GM18502 (cell line): ENCODE results near the gene GNB3.
A peak's percentile ranks its signal among the peaks of the same experiment; 100 is the strongest.
"Not testable (repeated sequence)": the region's sequence is repeated elsewhere in the genome, so short reads cannot be mapped to it uniquely, and the experiment has no call there.

Experiments
- ATAC-seq: cut with Tn5 transposase; IDR thresholded peaks from one replicate; pipeline ENCODE4 v1.9.1; 2021; ENCODE audit warnings: mild to moderate bottlenecking; ENCODE audit not compliant: unreplicated experiment, poor library complexity

The GNB3 gene

GRCh38 chr12:6855322-6855721 lies 14.6 kb downstream of the GNB3 start:
- no peak for ATAC-seq

- ATAC-seq: no peak
Observed at GRCh38 chr12:6858799-6859198, 18.1 kb downstream of the GNB3 start.

- no peak for ATAC-seq
Observed at GRCh38 chr12:6860116-6860515, 19.4 kb downstream of the GNB3 start.

- ATAC-seq: no peak
Observed at GRCh38 chr12:6860942-6861341, 20.2 kb downstream of the GNB3 start.

DNA sequence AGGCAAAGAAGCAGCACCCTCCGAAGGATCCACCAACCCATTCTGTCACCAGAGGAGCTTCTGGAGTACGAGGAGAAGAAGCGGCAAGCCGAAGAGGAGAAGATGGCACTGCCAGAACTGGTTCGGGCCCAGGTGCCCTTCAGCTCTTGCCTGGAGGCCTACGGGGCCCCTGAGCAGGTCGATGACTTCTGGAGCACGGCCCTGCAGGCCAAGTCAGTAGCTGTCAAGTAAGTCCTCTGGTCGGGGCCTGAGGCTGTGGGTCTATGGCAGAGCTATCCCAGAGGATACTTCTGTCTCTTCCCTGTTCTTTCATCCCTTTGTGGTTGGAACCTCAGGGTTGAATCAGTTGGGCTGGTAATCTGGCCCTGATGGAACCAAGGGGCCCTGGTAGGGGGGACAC lies 20.7 kb downstream of the GNB3 start:
- ATAC-seq: no peak

- ATAC-seq: no peak
Observed at GRCh38 chr12:6863033-6863432, 22.3 kb downstream of the GNB3 start.

DNA sequence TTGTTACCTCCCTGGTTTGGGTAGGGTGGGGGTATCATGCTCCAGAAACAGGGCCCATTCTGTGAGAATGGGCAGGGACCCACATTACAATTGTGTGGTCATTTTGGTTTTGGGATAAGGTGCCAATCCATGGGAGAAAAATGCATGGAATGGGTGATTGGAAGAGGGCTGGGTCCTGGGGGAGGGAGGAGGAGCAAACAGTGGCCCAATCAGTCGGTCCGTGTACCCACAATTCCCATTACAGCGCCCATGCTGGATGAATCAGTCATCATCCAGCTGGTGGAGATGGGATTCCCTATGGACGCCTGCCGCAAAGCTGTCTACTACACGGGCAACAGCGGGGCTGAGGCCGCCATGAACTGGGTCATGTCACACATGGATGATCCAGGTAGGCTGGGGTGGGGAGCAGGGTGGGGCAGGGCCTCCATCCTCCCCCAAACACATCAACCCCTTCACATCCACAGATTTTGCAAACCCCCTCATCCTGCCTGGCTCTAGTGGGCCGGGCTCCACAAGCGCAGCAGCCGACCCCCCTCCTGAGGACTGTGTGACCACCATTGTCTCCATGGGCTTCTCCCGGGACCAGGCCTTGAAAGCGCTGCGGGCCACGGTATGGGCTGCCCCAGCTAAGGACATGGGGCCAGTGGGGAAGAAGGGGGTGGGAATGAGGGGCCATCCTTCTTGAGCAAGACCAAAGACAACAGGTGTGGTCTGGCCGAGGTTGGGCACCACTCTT lies 23.0 kb downstream of the GNB3 start:
- ATAC-seq: no peak

GRCh38 chr12:6865307-6865706 lies 24.6 kb downstream of the GNB3 start:
- ATAC-seq: not testable (repeated sequence)

- no peak for ATAC-seq
Observed at GRCh38 chr12:6866163-6866919, 25.6 kb downstream of the GNB3 start.

DNA sequence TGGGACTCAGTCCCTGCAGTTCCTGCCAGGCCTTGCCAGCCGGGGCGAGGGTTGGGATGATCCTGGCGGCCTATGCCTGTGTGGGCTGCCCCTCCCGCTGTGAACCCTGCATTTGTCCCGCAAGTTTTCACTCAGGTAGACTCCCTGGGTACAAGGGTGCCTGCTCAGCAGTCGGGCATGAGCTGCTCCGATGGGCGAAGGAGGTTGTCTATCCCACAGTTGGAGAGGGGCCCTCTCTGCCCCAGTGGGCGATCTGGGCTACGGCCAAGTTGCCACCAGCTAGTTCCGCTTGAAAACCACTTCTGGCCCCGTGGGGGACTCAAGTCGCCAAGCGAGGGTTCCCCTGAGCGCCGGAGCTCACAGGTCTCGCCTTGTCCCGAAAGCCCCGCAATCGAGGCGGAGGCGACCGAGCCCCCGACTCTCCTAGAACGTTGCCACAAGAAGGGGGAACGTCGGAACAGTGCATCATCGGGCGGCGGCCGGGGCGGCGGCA lies 26.2 kb downstream of the GNB3 start:
- ATAC-seq: peak; percentile 20

- peak; percentile 50 for ATAC-seq
Observed at GRCh38 chr12:6867413-6868210, 26.9 kb downstream of the GNB3 start, which contains the start of gene TPI1. Gene TPI1, plus strand, starts transcription at chr12:6867531. Its CDS starts 36 bp downstream, at chr12:6867567.

- ATAC-seq: no peak
Observed at GRCh38 chr12:6868211-6869048, 27.7 kb downstream of the GNB3 start.

DNA sequence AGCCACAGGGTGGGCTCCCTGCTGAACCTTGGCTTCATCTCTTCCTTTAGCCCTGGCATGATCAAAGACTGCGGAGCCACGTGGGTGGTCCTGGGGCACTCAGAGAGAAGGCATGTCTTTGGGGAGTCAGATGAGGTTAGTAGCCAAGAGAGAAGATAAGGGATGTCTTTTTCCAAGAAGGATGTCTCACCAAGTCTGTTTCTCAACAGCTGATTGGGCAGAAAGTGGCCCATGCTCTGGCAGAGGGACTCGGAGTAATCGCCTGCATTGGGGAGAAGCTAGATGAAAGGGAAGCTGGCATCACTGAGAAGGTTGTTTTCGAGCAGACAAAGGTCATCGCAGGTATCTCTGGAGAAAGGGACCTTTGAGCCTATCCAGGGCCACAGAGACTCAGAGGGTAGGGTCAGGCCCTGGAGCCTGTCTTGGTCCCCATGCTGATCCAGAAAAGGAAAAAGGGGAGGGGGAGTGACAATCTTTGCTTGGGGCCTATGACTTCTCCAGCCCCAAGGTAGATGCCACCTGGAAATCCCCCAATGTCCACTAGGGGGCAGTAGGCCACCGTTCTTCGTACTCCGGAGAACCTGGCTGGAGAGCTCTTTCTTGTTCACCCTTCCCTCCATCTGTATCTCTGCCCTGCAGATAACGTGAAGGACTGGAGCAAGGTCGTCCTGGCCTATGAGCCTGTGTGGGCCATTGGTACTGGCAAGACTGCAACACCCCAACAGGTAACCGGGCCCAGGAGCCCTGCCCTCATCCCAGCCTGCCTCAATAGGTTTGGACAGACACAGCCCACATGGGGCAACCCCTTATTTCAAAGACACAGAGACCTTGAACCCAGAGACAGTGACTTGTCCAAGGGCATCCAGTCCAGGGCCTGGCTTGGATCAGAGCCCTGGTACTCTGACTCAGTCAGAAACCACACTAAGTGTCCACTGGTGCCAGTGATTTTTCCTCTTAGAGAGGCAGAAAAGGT lies 28.6 kb downstream of the GNB3 start:
- ATAC-seq: no peak

DNA sequence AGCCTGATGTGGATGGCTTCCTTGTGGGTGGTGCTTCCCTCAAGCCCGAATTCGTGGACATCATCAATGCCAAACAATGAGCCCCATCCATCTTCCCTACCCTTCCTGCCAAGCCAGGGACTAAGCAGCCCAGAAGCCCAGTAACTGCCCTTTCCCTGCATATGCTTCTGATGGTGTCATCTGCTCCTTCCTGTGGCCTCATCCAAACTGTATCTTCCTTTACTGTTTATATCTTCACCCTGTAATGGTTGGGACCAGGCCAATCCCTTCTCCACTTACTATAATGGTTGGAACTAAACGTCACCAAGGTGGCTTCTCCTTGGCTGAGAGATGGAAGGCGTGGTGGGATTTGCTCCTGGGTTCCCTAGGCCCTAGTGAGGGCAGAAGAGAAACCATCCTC lies 29.6 kb downstream of the GNB3 start:
- ATAC-seq: not testable (repeated sequence)

DNA sequence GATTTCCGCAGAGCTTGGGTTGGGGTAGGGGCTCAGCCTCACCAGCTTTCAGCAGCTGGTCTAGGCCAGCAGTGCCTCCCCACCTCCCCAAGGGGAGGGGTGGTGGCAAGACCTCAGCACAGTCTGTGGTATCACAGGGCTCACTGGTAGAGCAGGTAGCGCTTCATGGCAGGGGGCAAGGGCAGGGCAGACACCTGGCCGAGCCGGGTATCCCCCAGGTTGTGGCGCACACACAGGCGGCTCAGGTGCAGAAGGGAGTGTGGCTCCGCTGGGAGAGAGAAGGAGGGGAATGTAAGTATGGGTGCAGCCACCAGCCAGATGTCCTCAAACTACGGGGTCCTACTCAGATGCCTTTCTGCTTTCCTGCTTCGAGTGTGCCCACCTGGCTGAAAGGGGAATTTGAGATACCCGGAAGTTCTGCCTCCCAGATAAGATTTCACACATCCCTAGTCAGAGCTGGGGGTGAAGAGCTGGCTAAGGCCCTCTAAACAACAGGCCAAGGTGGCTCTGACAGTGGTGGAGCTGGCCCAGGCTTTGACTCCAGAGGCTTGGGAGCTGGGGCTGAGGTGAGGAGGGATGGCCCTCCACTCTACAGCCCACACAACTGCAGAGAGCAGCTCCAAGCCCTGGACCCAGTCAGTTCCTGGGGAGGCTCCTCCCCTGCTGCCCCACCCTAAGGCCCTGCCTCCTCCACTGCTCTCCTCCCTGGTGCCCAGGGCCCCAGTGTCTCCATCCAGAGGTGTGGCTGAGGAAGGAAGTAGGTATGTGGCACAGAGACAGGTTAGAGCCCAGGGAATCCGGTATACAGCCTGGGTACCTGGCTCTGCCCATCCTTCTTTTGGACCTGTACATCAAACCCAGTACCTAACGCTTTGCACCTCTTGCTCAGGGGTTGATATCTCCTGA lies 30.6 kb downstream of the GNB3 start:
- no peak for ATAC-seq

DNA sequence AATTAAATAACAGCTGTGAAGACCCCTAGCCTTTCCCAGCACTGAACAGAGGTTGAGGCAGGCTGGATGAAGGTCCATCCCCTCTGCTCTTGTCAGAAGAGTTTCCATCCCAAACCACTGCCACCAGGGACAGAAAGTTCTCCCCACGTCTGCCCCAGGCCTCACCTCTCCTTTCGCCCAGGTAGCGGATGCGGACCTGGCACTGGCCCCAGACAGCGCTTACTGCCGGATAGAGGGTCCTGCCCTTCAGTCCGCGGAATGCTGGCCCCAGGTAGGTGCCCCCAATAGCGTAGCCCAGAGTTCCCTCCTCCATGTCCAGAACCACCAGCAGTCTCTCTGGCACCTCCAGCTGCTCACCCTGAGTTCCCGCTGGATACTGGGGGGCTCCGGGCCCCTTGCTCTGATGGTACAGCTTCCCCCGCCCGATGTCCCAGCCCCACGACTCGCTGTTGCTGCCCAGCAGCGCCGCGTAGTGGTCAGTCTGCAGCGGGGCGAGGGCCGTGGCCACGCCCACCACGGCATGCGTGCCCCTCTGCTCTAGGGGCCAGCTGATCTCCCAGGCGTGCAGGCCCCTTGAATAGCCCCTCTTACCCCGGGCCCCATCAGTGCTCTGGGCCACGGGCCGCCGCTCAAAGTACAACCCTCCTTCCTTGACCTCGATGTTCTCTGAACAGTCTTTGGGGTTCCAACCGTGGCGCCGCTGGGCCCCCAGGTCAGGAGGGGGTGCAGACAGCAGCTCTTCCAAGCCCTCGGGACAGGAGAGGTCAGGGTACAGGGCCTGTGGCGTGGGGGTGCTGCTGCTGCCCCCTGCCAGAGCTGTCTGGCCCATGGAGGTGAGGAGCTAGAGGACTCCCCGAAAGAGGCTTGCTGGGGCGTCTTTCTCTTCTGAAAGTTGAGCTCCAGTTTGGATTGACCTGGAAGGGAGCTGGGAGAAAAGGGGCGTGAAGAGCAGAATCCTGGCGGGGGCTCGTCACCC lies 31.6 kb downstream of the GNB3 start:
- ATAC-seq: peak; percentile 37
